ENCODE results near the gene CSNK1A1. TPM values are rescaled to one million over a fixed set of nuclear protein-coding genes. Genes with fewer than 3 reads are reported as not detected.
A peak's percentile ranks its signal among the peaks of the same experiment; 100 is the strongest.

Gene CSNK1A1
- total and polyA plus RNA-seq, 8 donors: 60.5 to 408 (median 178) TPM

DNA sequence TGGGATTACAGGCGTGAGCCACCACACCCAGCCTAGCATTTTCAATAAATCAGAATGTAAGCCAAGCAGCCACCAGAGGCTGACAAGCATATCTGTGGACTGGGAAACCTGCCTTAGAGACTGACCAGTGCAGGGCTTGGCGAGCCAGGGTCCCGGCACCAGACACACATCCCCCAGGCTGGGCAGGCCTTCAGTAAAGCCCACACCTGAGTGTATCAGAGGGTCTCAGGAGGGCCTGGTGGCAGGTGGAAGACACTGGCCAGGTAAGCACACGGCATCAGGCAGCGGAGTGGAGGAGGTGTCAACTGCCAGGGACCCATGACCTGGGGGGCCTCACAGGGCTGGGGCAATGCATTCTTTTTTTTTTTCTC, 93.9 kb downstream of the CSNK1A1 start:
- no peak for DNase-seq
- H3K27ac ChIP-seq: peak overlapping the region in 4 of 5 donors; percentile 62 to 89 (median 71)
- WGBS, 5 donors: 93 to 96% (median 94%) methylated on average over 3 to 5 of the region's 5 CpGs
- intact Hi-C loops (cut with DNase I; ENCODE audit: low total_unique reads): no loop called here
- H3K9me3 ChIP-seq: no peaks in the 10 kb centered on the region
- no peaks in the 10 kb centered on the region for H3K36me3 ChIP-seq
- H3K4me1 ChIP-seq: peaks cover 19 to 41% (median 33%) of the 10 kb centered on the region in 4 donors
- no peak overlapping the region for H3K4me3 ChIP-seq
- TF ChIP-seq POLR2A (IDR thresholded peaks at IDR 0.05) (no peak), POLR2AphosphoS5 (IDR thresholded peaks at IDR 0.05) (no peak), EP300 (IDR thresholded peaks at IDR 0.05) (no peak)
- TF ChIP-seq, protein P1, sequence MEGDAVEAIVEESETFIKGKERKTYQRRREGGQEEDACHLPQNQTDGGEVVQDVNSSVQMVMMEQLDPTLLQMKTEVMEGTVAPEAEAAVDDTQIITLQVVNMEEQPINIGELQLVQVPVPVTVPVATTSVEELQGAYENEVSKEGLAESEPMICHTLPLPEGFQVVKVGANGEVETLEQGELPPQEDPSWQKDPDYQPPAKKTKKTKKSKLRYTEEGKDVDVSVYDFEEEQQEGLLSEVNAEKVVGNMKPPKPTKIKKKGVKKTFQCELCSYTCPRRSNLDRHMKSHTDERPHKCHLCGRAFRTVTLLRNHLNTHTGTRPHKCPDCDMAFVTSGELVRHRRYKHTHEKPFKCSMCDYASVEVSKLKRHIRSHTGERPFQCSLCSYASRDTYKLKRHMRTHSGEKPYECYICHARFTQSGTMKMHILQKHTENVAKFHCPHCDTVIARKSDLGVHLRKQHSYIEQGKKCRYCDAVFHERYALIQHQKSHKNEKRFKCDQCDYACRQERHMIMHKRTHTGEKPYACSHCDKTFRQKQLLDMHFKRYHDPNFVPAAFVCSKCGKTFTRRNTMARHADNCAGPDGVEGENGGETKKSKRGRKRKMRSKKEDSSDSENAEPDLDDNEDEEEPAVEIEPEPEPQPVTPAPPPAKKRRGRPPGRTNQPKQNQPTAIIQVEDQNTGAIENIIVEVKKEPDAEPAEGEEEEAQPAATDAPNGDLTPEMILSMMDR (IDR thresholded peaks at IDR 0.05): no peak
- no peaks in the 10 kb centered on the region for H3K27me3 ChIP-seq

- no peak overlapping the region for H3K4me3 ChIP-seq
- intact Hi-C loops (cut with DNase I; ENCODE audit: low total_unique reads): no loop called here
- TF ChIP-seq EP300 (IDR thresholded peaks at IDR 0.05): no peak
- TF ChIP-seq, protein P1 (IDR thresholded peaks at IDR 0.05): no peak
- TF ChIP-seq POLR2A (IDR thresholded peaks at IDR 0.05): no peak
- TF ChIP-seq POLR2AphosphoS5 (IDR thresholded peaks at IDR 0.05): no peak
- H3K27me3 ChIP-seq: no peaks in the 10 kb centered on the region
- DNase-seq: no peak
- peak overlapping the region in 4 of 5 donors; percentile 62 to 89 (median 71) for H3K27ac ChIP-seq
- peaks cover 25 to 47% (median 39%) of the 10 kb centered on the region in 4 donors for H3K4me1 ChIP-seq
- H3K9me3 ChIP-seq: no peaks in the 10 kb centered on the region
- WGBS, 5 donors: 35 to 62% (median 42%) methylated on average over 6 of the region's 6 CpGs
- no peaks in the 10 kb centered on the region for H3K36me3 ChIP-seq
These were observed 94.4 kb downstream of the CSNK1A1 start for GRCh38 chr5:149456597-149457392.

GRCh38 chr5:149455889-149456409, 95.3 kb downstream of the CSNK1A1 start:
- TF ChIP-seq POLR2A (IDR thresholded peaks at IDR 0.05): no peak
- no peak for TF ChIP-seq POLR2AphosphoS5 (IDR thresholded peaks at IDR 0.05)
- TF ChIP-seq EP300 (IDR thresholded peaks at IDR 0.05): no peak
- TF ChIP-seq, protein P1 (IDR thresholded peaks at IDR 0.05): no peak
- Histone ChIP-seq H3K27ac (peak overlapping the region; percentile 1 to 89 (median 71)), H3K27me3 (no peaks in the 10 kb centered on the region), H3K4me3 (no peak overlapping the region), H3K9me3 (no peaks in the 10 kb centered on the region), H3K4me1 (peaks cover 33 to 56% (median 47%) of the 10 kb centered on the region in 4 donors), H3K36me3 (no peaks in the 10 kb centered on the region)
- DNase-seq: no peak
- WGBS, 5 donors: 63 to 80% (median 75%) methylated on average over 8 to 13 of the region's 13 CpGs
- intact Hi-C loops (cut with DNase I; ENCODE audit: low total_unique reads): no loop called here

DNA sequence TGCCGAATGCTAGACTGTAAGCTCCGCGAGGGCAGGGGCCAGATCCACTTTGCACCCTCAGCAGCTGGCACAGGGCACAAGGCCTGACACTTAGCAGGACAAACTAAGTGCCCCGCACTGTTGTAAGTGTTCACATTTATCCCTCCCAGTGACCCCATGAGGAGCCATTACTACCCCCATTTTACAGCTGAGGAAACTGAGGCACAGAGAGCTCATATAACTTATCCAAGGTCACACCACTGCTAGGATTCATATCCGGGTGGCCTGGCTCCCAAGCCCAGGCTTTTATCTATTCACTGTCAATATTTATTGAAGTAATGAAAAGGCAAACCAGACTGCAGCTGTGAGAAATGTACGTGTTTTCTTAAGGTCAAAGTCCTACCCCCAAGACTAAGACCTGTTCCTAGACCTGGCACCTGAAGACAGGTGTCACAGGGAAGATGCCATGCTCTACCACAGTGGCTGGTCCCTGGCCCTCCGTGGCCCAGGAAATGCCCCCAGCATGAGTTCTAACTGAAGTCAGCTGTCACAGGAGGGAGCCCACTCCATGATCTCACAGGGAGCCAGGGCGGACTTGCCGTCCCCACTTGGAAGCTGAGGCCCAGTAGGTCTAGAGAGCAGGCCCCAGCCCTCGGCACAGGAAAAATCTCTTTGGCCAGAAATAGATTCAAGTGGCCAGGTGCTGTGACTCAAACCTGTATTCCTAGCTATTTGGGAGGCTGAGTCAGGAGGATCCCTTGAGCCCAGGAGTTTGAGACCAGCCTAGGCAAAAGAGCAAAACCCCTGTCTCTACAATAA, 97.4 kb downstream of the CSNK1A1 start:
- Histone ChIP-seq H3K27ac (peak overlapping the region; percentile 77 to 94 (median 89)), H3K4me1 (peaks cover 49 to 77% (median 66%) of the 10 kb centered on the region in 4 donors), H3K4me3 (no peak overlapping the region), H3K9me3 (no peaks in the 10 kb centered on the region), H3K36me3 (no peaks in the 10 kb centered on the region), H3K27me3 (no peaks in the 10 kb centered on the region)
- WGBS, 5 donors: 49 to 77% (median 66%) methylated on average over 8 to 10 of the region's 10 CpGs
- intact Hi-C loops (cut with DNase I; ENCODE audit: low total_unique reads): no loop called here
- peak in 1 of 3 donors; percentile 22 for TF ChIP-seq POLR2AphosphoS5 (IDR thresholded peaks at IDR 0.05)
- TF ChIP-seq EP300 (IDR thresholded peaks at IDR 0.05): no peak
- TF ChIP-seq, protein P1 (IDR thresholded peaks at IDR 0.05): no peak
- DNase-seq: peak in 1 of 2 donors; percentile 58
